ENCODE data around the gene ST8SIA5. TPM values are rescaled to one million over a fixed set of nuclear protein-coding genes. Genes with fewer than 3 reads are reported as not detected.

Gene ST8SIA5
- total and polyA plus RNA-seq, 2 donors, result 0.19 to 0.95 TPM

- Histone ChIP-seq H3K4me3 (ENCODE audit: low read depth, low read length) (no peak overlapping the region), H3K4me1 (ENCODE audit: insufficient read depth) (no peaks in the 10 kb centered on the region), H3K36me3 (ENCODE audit: insufficient read depth) (no peaks in the 10 kb centered on the region), H3K27ac (ENCODE audit: low read depth) (no peak overlapping the region)
- DNase-seq (ENCODE audit: extremely low spot score), result no peak
- 87% methylated on average over 7 of the region's 7 CpGs for WGBS
Measured at GRCh38 chr18:46636040-46636630, 120.7 kb downstream of the ST8SIA5 start.

GRCh38 chr18:46632401-46633071 is 124.3 kb downstream of the ST8SIA5 start:
- no peaks in the 10 kb centered on the region for H3K4me1 ChIP-seq (ENCODE audit: insufficient read depth)
- no peak overlapping the region for H3K4me3 ChIP-seq (ENCODE audit: low read depth, low read length)
- no peak for DNase-seq (ENCODE audit: extremely low spot score)
- no peaks in the 10 kb centered on the region for H3K36me3 ChIP-seq (ENCODE audit: insufficient read depth)
- 88% methylated on average over 8 of the region's 8 CpGs for WGBS
- H3K27ac ChIP-seq (ENCODE audit: low read depth), result no peak overlapping the region

DNA sequence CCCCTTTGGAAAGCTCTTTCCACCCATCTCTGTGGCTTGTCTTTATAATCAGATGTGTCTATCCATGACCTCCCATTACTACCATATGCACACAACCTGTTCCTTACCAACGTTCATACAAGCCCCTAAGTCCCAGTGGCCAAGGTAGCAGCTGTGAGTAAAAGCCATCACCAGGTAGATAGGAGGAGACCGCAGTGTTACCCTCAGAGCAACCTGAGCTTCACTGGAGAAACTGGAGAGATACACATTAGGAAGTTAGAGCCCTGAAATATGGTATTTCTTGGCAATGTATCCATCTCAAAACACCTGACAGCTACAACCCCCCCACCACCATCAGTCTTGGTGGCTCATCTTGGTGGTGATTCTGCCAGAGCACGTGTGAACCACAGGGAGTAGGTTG is 125.9 kb downstream of the ST8SIA5 start:
- Histone ChIP-seq H3K27ac (ENCODE audit: low read depth) (no peak overlapping the region), H3K4me3 (ENCODE audit: low read depth, low read length) (no peak overlapping the region), H3K4me1 (ENCODE audit: insufficient read depth) (no peaks in the 10 kb centered on the region), H3K36me3 (ENCODE audit: insufficient read depth) (no peaks in the 10 kb centered on the region)
- 75% methylated on average over 3 of the region's 3 CpGs for WGBS
- DNase-seq (ENCODE audit: extremely low spot score), result no peak

DNA sequence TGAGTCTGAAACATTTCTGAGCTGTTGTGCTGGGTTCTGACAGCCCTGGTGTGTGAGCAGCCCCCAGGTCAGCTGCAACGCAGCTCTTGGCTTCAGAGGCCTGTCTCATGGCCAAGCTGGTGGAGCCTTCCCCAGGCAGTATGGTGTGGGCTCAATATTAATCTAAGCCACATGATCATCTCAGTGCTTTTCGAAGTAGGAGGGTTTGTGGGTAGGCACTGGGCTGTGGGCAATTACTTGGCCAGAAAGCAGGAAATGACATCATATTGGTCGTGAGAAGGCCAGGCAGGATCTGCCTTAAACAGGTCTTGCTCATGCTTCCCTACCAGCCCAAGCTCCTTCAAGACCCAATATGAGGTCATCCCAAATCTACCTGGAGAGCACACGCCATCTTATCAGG is 126.7 kb downstream of the ST8SIA5 start:
- H3K4me3 ChIP-seq (ENCODE audit: low read depth, low read length), result no peak overlapping the region
- no peaks in the 10 kb centered on the region for H3K36me3 ChIP-seq (ENCODE audit: insufficient read depth)
- H3K4me1 ChIP-seq (ENCODE audit: insufficient read depth), result no peaks in the 10 kb centered on the region
- no peak for DNase-seq (ENCODE audit: extremely low spot score)
- WGBS, result 58% methylated on average over 4 of the region's 4 CpGs
- H3K27ac ChIP-seq (ENCODE audit: low read depth), result no peak overlapping the region

DNA sequence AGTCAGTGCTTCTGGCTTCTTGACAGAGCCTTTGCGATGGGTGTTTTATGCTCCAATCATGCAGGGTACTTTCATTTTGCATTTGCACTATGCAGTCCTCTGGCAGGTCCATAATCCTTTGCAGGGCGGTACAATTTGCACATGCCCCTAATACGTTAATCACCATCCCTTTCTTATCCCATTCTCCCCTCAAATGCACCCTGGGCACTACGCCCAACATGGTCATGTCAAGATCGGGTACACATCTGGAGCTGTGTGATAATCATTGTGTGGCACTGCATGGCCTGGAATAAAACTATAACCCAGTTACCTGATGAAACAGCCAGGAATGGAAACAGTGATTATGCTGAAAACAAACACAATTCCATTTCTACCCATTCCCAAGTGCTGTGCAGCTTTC is 127.5 kb downstream of the ST8SIA5 start:
- no peak overlapping the region for H3K27ac ChIP-seq (ENCODE audit: low read depth)
- no peak for DNase-seq (ENCODE audit: extremely low spot score)
- no peaks in the 10 kb centered on the region for H3K36me3 ChIP-seq (ENCODE audit: insufficient read depth)
- H3K4me3 ChIP-seq (ENCODE audit: low read depth, low read length), result no peak overlapping the region
- no peaks in the 10 kb centered on the region for H3K4me1 ChIP-seq (ENCODE audit: insufficient read depth)
- WGBS, result 84% methylated on average over 5 of the region's 5 CpGs

GRCh38 chr18:46628206-46628605 is 128.6 kb downstream of the ST8SIA5 start:
- no peak overlapping the region for H3K27ac ChIP-seq (ENCODE audit: low read depth)
- H3K4me3 ChIP-seq (ENCODE audit: low read depth, low read length), result no peak overlapping the region
- no peaks in the 10 kb centered on the region for H3K36me3 ChIP-seq (ENCODE audit: insufficient read depth)
- no peak for DNase-seq (ENCODE audit: extremely low spot score)
- WGBS, result 66% methylated on average over 5 of the region's 5 CpGs
- H3K4me1 ChIP-seq (ENCODE audit: insufficient read depth), result no peaks in the 10 kb centered on the region

DNA sequence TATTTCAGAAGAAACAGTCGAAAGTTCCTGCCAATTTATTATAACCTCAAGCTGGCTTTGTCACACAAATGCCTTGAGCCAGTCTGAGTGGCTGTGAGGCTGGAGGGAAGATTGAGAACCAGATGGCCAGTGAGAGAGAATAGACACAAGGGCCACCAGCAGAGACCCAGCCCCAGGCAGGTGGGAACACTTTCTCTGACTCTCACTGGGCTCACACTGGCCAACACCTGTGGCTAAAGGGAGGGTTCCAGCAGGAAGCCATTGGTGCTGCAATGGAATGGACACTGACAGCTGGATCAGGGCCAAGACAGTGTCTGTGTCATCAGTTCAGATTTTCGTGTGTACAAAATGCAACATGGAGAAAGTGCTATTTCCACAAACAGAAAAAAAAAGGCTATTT is 129.7 kb downstream of the ST8SIA5 start:
- H3K36me3 ChIP-seq (ENCODE audit: insufficient read depth), result no peaks in the 10 kb centered on the region
- DNase-seq (ENCODE audit: extremely low spot score), result no peak
- H3K27ac ChIP-seq (ENCODE audit: low read depth), result no peak overlapping the region
- no peaks in the 10 kb centered on the region for H3K4me1 ChIP-seq (ENCODE audit: insufficient read depth)
- 57% methylated on average over 2 of the region's 2 CpGs for WGBS
- no peak overlapping the region for H3K4me3 ChIP-seq (ENCODE audit: low read depth, low read length)

DNA sequence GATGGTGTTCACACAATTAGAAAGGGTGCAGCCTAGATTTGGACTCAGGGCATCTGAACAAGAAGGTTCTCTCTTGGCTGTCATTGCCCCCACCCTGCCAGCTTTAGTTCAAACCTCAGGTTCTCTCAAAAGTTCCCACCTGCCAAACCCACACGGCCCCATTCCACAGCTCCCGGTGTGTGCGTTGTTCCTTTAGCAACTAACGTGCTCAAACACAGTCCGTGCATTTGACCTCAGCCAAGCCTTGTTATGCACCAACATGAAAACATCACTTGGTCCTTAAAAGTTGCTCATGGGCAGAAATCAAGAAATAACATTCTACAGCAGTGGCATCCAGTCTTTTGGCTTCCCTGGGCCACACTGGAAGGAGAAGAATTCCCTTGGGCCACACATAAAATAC is 131.8 kb downstream of the ST8SIA5 start:
- 88% methylated on average over 5 of the region's 5 CpGs for WGBS
- Histone ChIP-seq H3K4me3 (ENCODE audit: low read depth, low read length) (no peak overlapping the region), H3K27ac (ENCODE audit: low read depth) (no peak overlapping the region), H3K4me1 (ENCODE audit: insufficient read depth) (no peaks in the 10 kb centered on the region), H3K36me3 (ENCODE audit: insufficient read depth) (no peaks in the 10 kb centered on the region)
- no peak for DNase-seq (ENCODE audit: extremely low spot score)

DNA sequence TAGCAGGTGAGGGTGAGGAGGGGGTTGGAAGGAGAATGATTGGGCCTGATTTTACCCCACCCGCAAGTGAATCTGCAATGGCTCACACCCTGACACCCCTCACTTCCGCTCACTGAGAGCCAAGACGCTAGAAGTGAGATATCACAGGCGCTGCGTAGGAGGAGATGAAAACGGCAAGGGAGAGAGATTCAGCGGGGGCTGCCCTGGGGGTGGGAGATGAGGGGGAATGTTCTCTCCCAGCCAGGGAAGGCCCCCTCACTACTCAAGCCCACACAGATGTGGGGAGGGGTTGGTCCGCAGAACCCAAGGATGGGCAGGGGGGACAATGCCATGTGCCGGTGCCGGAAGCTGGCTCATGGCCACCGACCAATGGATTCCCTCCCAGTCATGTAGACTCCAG is 132.7 kb downstream of the ST8SIA5 start:
- 53% methylated on average over 11 of the region's 11 CpGs for WGBS
- no peaks in the 10 kb centered on the region for H3K36me3 ChIP-seq (ENCODE audit: insufficient read depth)
- no peak overlapping the region for H3K4me3 ChIP-seq (ENCODE audit: low read depth, low read length)
- no peak overlapping the region for H3K27ac ChIP-seq (ENCODE audit: low read depth)
- H3K4me1 ChIP-seq (ENCODE audit: insufficient read depth), result no peaks in the 10 kb centered on the region
- no peak for DNase-seq (ENCODE audit: extremely low spot score)

DNA sequence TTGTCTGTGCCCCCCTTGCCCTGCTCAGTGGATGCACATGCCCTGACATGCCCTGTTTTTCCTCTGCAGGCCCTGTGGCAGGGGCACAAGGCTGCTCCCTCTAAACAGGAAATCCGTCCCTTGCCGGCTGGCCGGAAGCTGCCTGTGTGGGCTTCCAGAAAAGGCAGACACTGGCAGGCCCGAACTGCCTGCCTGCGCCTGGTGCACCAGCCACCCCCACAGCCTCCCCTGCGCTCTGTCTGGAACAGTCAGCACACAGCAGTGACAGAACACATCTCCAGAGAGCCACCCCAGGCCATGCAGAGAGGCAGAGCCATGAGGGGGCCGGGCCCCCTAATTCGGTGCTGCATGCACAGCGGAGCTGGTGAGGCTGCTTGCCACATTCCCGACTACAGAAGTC is 133.3 kb downstream of the ST8SIA5 start:
- Histone ChIP-seq H3K4me1 (ENCODE audit: insufficient read depth) (no peaks in the 10 kb centered on the region), H3K27ac (ENCODE audit: low read depth) (no peak overlapping the region), H3K4me3 (ENCODE audit: low read depth, low read length) (no peak overlapping the region), H3K36me3 (ENCODE audit: insufficient read depth) (no peaks in the 10 kb centered on the region)
- DNase-seq (ENCODE audit: extremely low spot score), result no peak
- 29% methylated on average over 10 of the region's 10 CpGs for WGBS

DNA sequence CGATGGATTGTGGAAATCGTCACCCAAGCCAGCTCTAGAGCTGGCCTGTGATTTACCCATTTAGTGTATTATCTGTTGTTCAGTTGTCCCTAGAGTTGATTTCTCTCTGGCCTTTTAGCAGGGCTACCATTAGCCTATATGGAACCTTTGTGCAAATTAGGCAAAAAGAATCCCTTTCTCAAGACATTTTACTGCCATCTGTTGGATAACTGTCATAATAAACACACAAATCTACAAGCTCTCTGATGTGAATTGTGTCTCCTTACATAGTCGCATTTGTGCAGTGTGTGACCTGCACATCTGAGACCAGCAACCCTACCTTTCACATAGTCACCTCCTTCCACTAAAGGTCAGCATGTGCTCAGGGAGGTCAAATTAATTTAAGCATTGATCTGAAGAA is 133.9 kb downstream of the ST8SIA5 start:
- no peak for DNase-seq (ENCODE audit: extremely low spot score)

GRCh38 chr18:46622451-46622850 is 134.4 kb downstream of the ST8SIA5 start:
- Histone ChIP-seq H3K36me3 (ENCODE audit: insufficient read depth) (no peaks in the 10 kb centered on the region), H3K27ac (ENCODE audit: low read depth) (no peak overlapping the region), H3K4me1 (ENCODE audit: insufficient read depth) (no peaks in the 10 kb centered on the region), H3K4me3 (ENCODE audit: low read depth, low read length) (no peak overlapping the region)
- 96% methylated on average over 4 of the region's 4 CpGs for WGBS
- DNase-seq (ENCODE audit: extremely low spot score), result no peak

More for the DNA sequence above, 133.9 kb downstream of the ST8SIA5 start:
- Histone ChIP-seq H3K27ac (ENCODE audit: low read depth) (no peak overlapping the region), H3K36me3 (ENCODE audit: insufficient read depth) (no peaks in the 10 kb centered on the region), H3K4me1 (ENCODE audit: insufficient read depth) (no peaks in the 10 kb centered on the region), H3K4me3 (ENCODE audit: low read depth, low read length) (no peak overlapping the region)
- 93% methylated on average over 3 of the region's 3 CpGs for WGBS

DNA sequence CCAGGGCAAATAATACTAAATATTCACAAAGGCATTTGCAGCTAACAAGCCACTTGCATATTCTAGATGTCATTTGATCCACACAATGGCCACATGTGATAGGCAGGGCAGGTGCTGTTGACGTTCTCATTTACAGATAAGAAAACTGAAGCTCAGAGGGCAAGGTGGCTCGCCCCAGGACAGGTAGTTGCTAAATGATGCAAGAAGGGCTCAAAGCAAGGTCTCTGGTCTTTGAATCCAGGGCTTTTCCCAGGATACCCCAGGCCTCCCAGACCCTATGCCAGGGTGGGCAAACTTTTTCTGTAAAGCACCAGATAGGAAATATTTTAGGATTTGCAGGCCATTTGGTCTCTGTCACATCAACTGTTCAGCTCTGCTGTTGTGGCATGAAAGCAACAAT is 135.0 kb downstream of the ST8SIA5 start:
- H3K27ac ChIP-seq (ENCODE audit: low read depth), result no peak overlapping the region
- WGBS, result 58% methylated on average over 2 of the region's 2 CpGs
- no peaks in the 10 kb centered on the region for H3K4me1 ChIP-seq (ENCODE audit: insufficient read depth)
- no peaks in the 10 kb centered on the region for H3K36me3 ChIP-seq (ENCODE audit: insufficient read depth)
- no peak for DNase-seq (ENCODE audit: extremely low spot score)
- no peak overlapping the region for H3K4me3 ChIP-seq (ENCODE audit: low read depth, low read length)

GRCh38 chr18:46621111-46621766 is 135.6 kb downstream of the ST8SIA5 start:
- 65% methylated on average over 6 of the region's 6 CpGs for WGBS
- no peaks in the 10 kb centered on the region for H3K36me3 ChIP-seq (ENCODE audit: insufficient read depth)
- no peak overlapping the region for H3K27ac ChIP-seq (ENCODE audit: low read depth)
- DNase-seq (ENCODE audit: extremely low spot score), result no peak
- H3K4me1 ChIP-seq (ENCODE audit: insufficient read depth), result no peaks in the 10 kb centered on the region
- no peak overlapping the region for H3K4me3 ChIP-seq (ENCODE audit: low read depth, low read length)
